IPS-18a (cell line): ENCODE measurements around the gene SMPD3.

Experiments used
- H3K27ac ChIP-seq: one replicate; pipeline ENCODE4 v1.5.1; 2013; ENCODE audit warnings: low read length
- H3K27me3 ChIP-seq: one replicate; pipeline ENCODE4 v1.6.1; 2013; ENCODE audit warnings: mild to moderate bottlenecking, low read length; ENCODE audit not compliant: control insufficient read depth, insufficient read depth
- H3K36me3 ChIP-seq: one replicate; pipeline ENCODE4 v1.6.1; 2013; ENCODE audit warnings: low read depth, low read length; ENCODE audit not compliant: control insufficient read depth
- H3K4me1 ChIP-seq: one replicate; pipeline ENCODE4 v1.6.1; 2013; ENCODE audit warnings: low read depth, low read length; ENCODE audit not compliant: control insufficient read depth
- H3K4me3 ChIP-seq: one replicate; pipeline ENCODE4 v1.5.1; 2013; ENCODE audit warnings: low read length
- H3K9ac ChIP-seq: one replicate; pipeline ENCODE4 v1.6.1; 2013; ENCODE audit warnings: mild to moderate bottlenecking, low read length, moderate library complexity
- H3K9me3 ChIP-seq: one replicate; pipeline ENCODE4 v1.6.1; 2013; ENCODE audit warnings: low read depth, low read length; ENCODE audit not compliant: control insufficient read depth

The SMPD3 gene

GRCh38 chr16:68328860-68329390, 119.4 kb downstream of the SMPD3 start:
- H3K27ac ChIP-seq, result no peak overlapping the region
- H3K4me1 ChIP-seq, result no peaks in the 10 kb centered on the region
- no peak overlapping the region for H3K4me3 ChIP-seq
- no peaks in the 10 kb centered on the region for H3K27me3 ChIP-seq
- no peaks in the 10 kb centered on the region for H3K9me3 ChIP-seq
- no peak overlapping the region for H3K9ac ChIP-seq
- peaks cover 31% of the 10 kb centered on the region for H3K36me3 ChIP-seq

GRCh38 chr16:68328151-68328859, 120.0 kb downstream of the SMPD3 start:
- Histone ChIP-seq H3K36me3 (peaks cover 31% of the 10 kb centered on the region), H3K9me3 (no peaks in the 10 kb centered on the region), H3K27me3 (no peaks in the 10 kb centered on the region), H3K9ac (no peak overlapping the region), H3K4me3 (no peak overlapping the region), H3K27ac (no peak overlapping the region), H3K4me1 (no peaks in the 10 kb centered on the region)

DNA sequence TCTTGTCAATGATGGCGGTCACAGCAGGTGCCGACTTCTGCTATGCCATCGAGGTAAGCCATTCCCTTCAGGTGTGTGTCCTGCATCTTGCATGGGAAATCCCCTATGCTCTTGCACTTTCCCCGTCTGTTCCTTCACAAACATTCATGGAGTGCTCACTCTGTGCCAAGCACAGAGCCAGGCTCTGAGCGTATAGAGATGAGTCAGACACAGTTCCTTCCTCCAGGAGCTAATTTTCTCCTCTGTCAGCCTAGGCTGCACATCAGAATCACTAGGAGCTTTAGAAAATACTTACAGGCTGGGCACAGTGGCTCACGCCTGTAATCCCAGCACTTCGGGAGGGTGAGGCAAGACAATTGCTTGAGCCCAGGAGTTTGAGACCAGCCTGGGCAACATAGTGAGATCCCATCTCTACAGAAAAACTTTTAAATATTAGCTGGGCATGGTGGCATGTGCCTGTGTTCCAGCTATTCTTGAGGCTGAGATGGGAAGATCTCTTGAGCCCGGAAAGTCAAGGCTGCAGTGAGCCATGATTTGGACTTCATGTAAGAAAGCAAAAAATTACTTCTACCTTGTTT, 123.4 kb downstream of the SMPD3 start:
- Histone ChIP-seq H3K9ac (no peak overlapping the region), H3K4me1 (no peaks in the 10 kb centered on the region), H3K27me3 (no peaks in the 10 kb centered on the region), H3K9me3 (no peaks in the 10 kb centered on the region), H3K27ac (no peak overlapping the region), H3K4me3 (no peak overlapping the region), H3K36me3 (peaks cover 30% of the 10 kb centered on the region)

- peaks cover 33% of the 10 kb centered on the region for H3K36me3 ChIP-seq
- no peak overlapping the region for H3K4me3 ChIP-seq
- H3K4me1 ChIP-seq, result no peaks in the 10 kb centered on the region
- H3K27ac ChIP-seq, result no peak overlapping the region
- H3K9ac ChIP-seq, result no peak overlapping the region
- H3K9me3 ChIP-seq, result no peaks in the 10 kb centered on the region
- H3K27me3 ChIP-seq, result no peaks in the 10 kb centered on the region
These were observed 124.0 kb downstream of the SMPD3 start for GRCh38 chr16:68324336-68324735.

GRCh38 chr16:68319185-68319908, 129.0 kb downstream of the SMPD3 start:
- no peak overlapping the region for H3K27ac ChIP-seq
- no peak overlapping the region for H3K4me3 ChIP-seq
- peaks cover 28% of the 10 kb centered on the region for H3K36me3 ChIP-seq
- H3K27me3 ChIP-seq, result no peaks in the 10 kb centered on the region
- H3K9me3 ChIP-seq, result no peaks in the 10 kb centered on the region
- no peak overlapping the region for H3K9ac ChIP-seq
- H3K4me1 ChIP-seq, result no peaks in the 10 kb centered on the region

DNA sequence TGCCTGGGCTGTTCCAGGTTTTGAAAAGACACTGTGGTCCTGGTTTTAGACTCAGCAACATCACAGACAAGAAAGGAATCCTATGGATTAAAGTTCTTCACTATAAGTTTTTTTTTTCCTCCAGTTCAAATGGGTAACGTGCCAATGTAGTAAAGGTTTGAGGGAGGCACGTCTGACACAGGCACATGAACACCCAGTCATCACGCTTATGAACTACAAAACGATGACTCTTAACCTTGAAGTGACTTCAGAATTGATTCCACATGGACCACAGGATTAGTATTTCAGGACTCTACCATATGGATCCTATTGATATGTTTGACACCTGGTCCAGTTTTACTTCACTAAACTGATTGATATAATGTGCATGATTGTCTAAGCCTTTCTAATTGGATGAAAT, 135.2 kb downstream of the SMPD3 start:
- peaks cover 10% of the 10 kb centered on the region for H3K36me3 ChIP-seq
- H3K9ac ChIP-seq, result no peak overlapping the region
- no peaks in the 10 kb centered on the region for H3K9me3 ChIP-seq
- no peak overlapping the region for H3K27ac ChIP-seq
- no peak overlapping the region for H3K4me3 ChIP-seq
- H3K4me1 ChIP-seq, result no peaks in the 10 kb centered on the region
- H3K27me3 ChIP-seq, result no peaks in the 10 kb centered on the region

DNA sequence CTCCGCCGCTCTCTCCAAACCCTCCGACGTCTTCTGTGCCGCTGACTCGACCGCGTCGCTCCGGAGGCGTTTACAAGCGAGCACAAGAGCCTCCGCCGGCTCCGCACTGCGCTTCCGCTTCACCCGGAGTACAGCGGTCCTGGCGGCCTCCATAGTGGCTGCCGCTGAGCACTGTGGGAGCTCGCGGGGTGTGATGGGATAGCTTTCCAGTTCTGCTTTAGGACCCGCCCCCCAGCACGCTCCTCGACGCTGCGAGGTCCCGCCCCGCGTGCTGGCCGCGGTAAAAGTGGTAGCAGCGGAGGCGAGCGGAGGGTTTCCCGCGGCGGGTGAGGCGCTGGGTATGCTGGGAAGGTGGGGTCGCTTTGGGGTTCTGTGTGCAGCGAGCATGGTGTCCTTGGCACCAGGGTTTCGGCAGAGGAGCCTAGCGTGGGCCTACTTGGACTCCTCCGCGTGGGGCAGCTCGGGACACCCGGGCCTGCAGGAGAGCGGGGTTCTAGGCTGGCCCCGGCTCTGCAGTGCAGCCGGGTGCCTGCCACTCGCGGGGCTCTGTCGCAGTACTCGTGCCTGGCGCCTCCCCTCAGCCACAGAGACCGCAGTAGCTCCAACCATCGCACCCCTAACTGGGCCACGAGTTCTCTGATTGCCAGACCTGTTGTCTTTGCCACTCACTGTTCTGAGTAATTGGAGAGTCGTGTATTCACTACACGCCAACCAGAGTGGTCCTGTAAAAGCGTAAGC, 137.4 kb downstream of the SMPD3 start, which contains the start of the genes PRMT7 and SLC7A6OS:
Gene PRMT7, plus strand, starts transcription at position 246 of the 738 bp plus-strand sequence. CDS start 4,961 bp downstream, outside the sequence.
Gene SLC7A6OS, minus strand, starts transcription at position 173 of the 738 bp plus-strand sequence. Its CDS starts 20 bp downstream, at position 153.
- Histone ChIP-seq H3K4me3 (peak within 1 kb of the TSS; percentile 96), H3K9ac (peak within 1 kb of the TSS; percentile 89), H3K9me3 (no peaks in the 10 kb centered on the region), H3K27ac (peak within 1 kb of the TSS; percentile 85), H3K4me1 (no peaks in the 10 kb centered on the region), H3K27me3 (no peaks in the 10 kb centered on the region), H3K36me3 (peaks cover 18% of the 10 kb centered on the region)

DNA sequence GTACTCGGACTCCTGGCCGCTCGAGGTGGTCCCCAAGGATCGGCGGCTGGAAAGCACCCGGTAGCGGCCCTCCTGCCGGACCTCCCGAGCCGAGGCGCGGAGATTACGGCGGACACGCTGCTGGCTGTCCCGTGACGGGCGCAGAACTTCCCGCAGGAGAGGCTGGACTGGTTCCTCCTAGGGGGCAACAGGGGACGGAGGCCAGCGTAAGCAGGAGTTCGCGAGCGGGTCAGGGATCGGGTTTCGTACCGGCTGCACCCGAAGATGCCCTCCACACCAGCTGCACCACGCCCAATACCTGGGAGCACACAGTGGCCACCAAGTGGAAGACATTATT, 137.9 kb downstream of the SMPD3 start:
- Histone ChIP-seq H3K9ac (peak overlapping the region; percentile 89), H3K27me3 (no peaks in the 10 kb centered on the region), H3K27ac (peak overlapping the region; percentile 85), H3K36me3 (peaks cover 16% of the 10 kb centered on the region), H3K4me1 (no peaks in the 10 kb centered on the region), H3K9me3 (no peaks in the 10 kb centered on the region), H3K4me3 (peak overlapping the region; percentile 96)

DNA sequence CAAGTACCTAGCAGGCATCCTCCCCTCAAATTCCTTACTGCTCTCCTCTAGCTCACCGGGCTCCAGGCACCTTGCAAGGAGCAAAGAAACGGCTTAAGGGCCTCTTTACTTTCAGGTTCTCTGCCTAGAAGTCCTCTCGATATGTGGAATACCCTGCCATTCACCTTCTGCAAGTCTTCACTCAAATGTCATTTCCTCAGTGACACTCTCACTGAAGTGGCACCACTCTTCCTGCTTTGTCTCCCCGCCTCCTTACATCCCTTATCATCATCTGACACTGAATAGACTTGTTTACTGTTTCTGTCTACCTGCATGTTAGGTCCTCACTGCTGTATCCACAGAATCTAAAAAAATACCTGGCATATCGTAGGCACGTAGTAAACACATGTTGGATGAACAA, 138.5 kb downstream of the SMPD3 start:
- H3K9ac ChIP-seq, result peak overlapping the region; percentile 89
- H3K27ac ChIP-seq, result no peak overlapping the region
- H3K4me3 ChIP-seq, result peak overlapping the region; percentile 96
- H3K9me3 ChIP-seq, result no peaks in the 10 kb centered on the region
- H3K27me3 ChIP-seq, result no peaks in the 10 kb centered on the region
- no peaks in the 10 kb centered on the region for H3K4me1 ChIP-seq
- H3K36me3 ChIP-seq, result peaks cover 22% of the 10 kb centered on the region
